ENCODE results near the gene NPTX1. TPM values are rescaled to one million over a fixed set of nuclear protein-coding genes. Genes with fewer than 3 reads are reported as not detected.

Gene NPTX1
- total and polyA plus RNA-seq, 2 of the 13 experiments (the other 11 are each of a cell fraction or from before 2014, with no cell fraction given) = 0.01 TPM; not detected in 1

GRCh38 chr17:80480248-80480647 lies 3.8 kb upstream of the NPTX1 start:
- FAIRE-seq = no peak
- H3K4me1 ChIP-seq (ENCODE audit: insufficient read depth, low read length) = peaks cover 28% of the 10 kb centered on the region
- CTCF ChIA-PET (ENCODE audit: low intra/inter-chr PET ratio, low total read pairs) = no interaction called here
- no TSS peak for BruUV-seq (replicated peaks)
- H3K9ac ChIP-seq (ENCODE audit: insufficient read depth, low read depth, low read length) = no peak overlapping the region
- H3K4me2 ChIP-seq (ENCODE audit: low read depth, low read length) = no peak overlapping the region
- intact Hi-C loops (cut with micrococcal nuclease; ENCODE audit: unreplicated experiment) (no loop called here), in situ Hi-C loops (cut with HindIII; ENCODE audit: extremely low pct_ligation_motif_present, low pct_unique_long_range_greater_than_20kb) (no loop called here)
- DNase-seq (ENCODE audit: low spot score) = no peak
- no peaks in the 10 kb centered on the region for H3K9me3 ChIP-seq (ENCODE audit: low read length)
- no peaks in the 10 kb centered on the region for H3K79me2 ChIP-seq (ENCODE audit: insufficient read depth, low read length)
- WGBS (ENCODE audit: low lambda C conversion rate) = 54% methylated on average over 7 of the region's 7 CpGs
- H3K27me3 ChIP-seq (ENCODE audit: control insufficient read depth in 1 of 2, insufficient read depth in 2 of 2, low read length in 2 of 2) = peaks cover 42 to 93% of the 10 kb centered on the region in 2 experiments
- H2AFZ ChIP-seq (ENCODE audit: low read length) = no peak overlapping the region
- H3K27ac ChIP-seq (ENCODE audit: extremely low read length, insufficient read depth, low read length) = no peak overlapping the region
- no peaks in the 10 kb centered on the region for H3K36me3 ChIP-seq (replicated peaks in 1 of 2; ENCODE audit: control insufficient read depth in 1 of 2, insufficient read depth in 2 of 2, low read length in 2 of 2)
- peaks cover 6% of the 10 kb centered on the region; the same call in 1 of the 2 replicates for H4K20me1 ChIP-seq (ENCODE audit: insufficient read depth, low read length)
- POLR2A ChIA-PET = interaction anchor here (1.2 kb wide), 1 partner anchor 18 kb away, joined by 4 read pairs; no protein-coding TSS in a partner anchor
- ATAC-seq = no peak
- H3K4me3 ChIP-seq (replicated peaks in 1 of 3; ENCODE audit: insufficient read depth in 1 of 3, low read depth in 2 of 3, low read length in 3 of 3) = no peak overlapping the region
- TF ChIP-seq CBX1 (IDR thresholded peaks at IDR 0.05; ENCODE audit: low read depth) = no peak
- TF ChIP-seq USF2 (IDR thresholded peaks at IDR 0.05; ENCODE audit: low read depth, low read length) = no peak
- TF ChIP-seq USF2 (CRISPR knock-in tag; IDR thresholded peaks at IDR 0.05; ENCODE audit: borderline replicate concordance) = no peak
- no peak for TF ChIP-seq ZBTB7A (CRISPR knock-in tag; IDR thresholded peaks at IDR 0.05)
- no peak for TF ChIP-seq KMT2B (CRISPR knock-in tag; IDR thresholded peaks at IDR 0.05)
- no peak for TF ChIP-seq ZBTB1 (CRISPR knock-in tag; IDR thresholded peaks at IDR 0.05; ENCODE audit: borderline replicate concordance)
- TF ChIP-seq ZMAT5 (CRISPR knock-in tag; IDR thresholded peaks at IDR 0.05; ENCODE audit: borderline replicate concordance, low read depth) = no peak
- TF ChIP-seq CEBPG (CRISPR knock-in tag; IDR thresholded peaks at IDR 0.05) = no peak
- TF ChIP-seq ZNF687 (CRISPR knock-in tag; IDR thresholded peaks at IDR 0.05) = no peak
- no peak for TF ChIP-seq ARNTL (CRISPR knock-in tag; IDR thresholded peaks at IDR 0.05)
- TF ChIP-seq ZSCAN25 (CRISPR knock-in tag; IDR thresholded peaks at IDR 0.05) = no peak
- no peak for TF ChIP-seq BCLAF1 (IDR thresholded peaks at IDR 0.05)
- TF ChIP-seq RFXAP (CRISPR knock-in tag; IDR thresholded peaks at IDR 0.05; ENCODE audit: borderline replicate concordance) = no peak
- TF ChIP-seq TAF1 (CRISPR knock-in tag; IDR thresholded peaks at IDR 0.05) = no peak
- TF ChIP-seq HES4 (CRISPR knock-in tag; IDR thresholded peaks at IDR 0.05; ENCODE audit: borderline replicate concordance) = no peak
- TF ChIP-seq ZNF225 (CRISPR knock-in tag; IDR thresholded peaks at IDR 0.05) = no peak
- TF ChIP-seq NR2C2 (CRISPR knock-in tag; IDR thresholded peaks at IDR 0.05; ENCODE audit: borderline replicate concordance) = no peak
